K562 (cell line): Measurements from ENCODE around the gene GRIK3. TPM values are rescaled to one million over a fixed set of nuclear protein-coding genes. Genes with fewer than 3 reads are reported as not detected.
"Not testable (repeated sequence)": the region's sequence is repeated elsewhere in the genome, so short reads cannot be mapped to it uniquely, and the experiment has no call there.

ENCODE experiments used
- ATAC-seq: fragments of 200-7000 bp; cut with Tn5 transposase; 3 replicates; pipeline ENCODE4 v1.9.1; 2020; ENCODE audit warnings: moderate library complexity
- BruUV-seq: library from RNA; stranded (reverse); fragments of 400-500 nt; replicated peaks from 2 replicates; lab custom pipeline; 2021; lab: Mats Ljungman, UMichigan
- CTCF ChIA-PET: fragments of 300-600 bp; formaldehyde crosslinking; extraction: SDS; loops from one replicate; lab custom pipeline; 2021; ENCODE audit warnings: low intra/inter-chr PET ratio; lab: Yijun Ruan, JAX
- POLR2A ChIA-PET: fragments of 300-600, 350-650 bp; sonication (Branson Sonifier 250); formaldehyde crosslinking; extraction: SDS; loops from one replicate; lab custom pipeline; 2021; ENCODE audit warnings: antibody characterized with exemption, inconsistent platforms; lab: Yijun Ruan, JAX
- DNase-seq, 4 experiments: peaks; one replicate each; pipeline versions ENCODE4 v3.0.0 to v3.0.0-alpha.2; 2011 to 2018; ENCODE audit warnings: low spot score in 3 of 4, mixed read lengths in 3 of 4; ENCODE audit errors: extremely low read depth in 1 of 4
- FAIRE-seq: peaks from 2 replicates; lab custom pipeline; 2011; peaks lifted over from hg19 to GRCh38; lab: Jason Lieb, UNC
- H2AFZ ChIP-seq: 2 replicates; pipeline ENCODE4 v1.6.0; 2011; ENCODE audit warnings: low read depth, low read length, control low read depth, inconsistent platforms
- H3K27ac ChIP-seq: fragments of 200-600 bp; 3 replicates; pipeline ENCODE4 v1.8.0; 2011; ENCODE audit warnings: low read depth, mild to moderate bottlenecking, control low read depth, inconsistent platforms, low read length, moderate library complexity, mixed read lengths; ENCODE audit errors: extremely low read depth
- H3K27me3 ChIP-seq, 2 experiments: fragments of 300-600 bp in 1 of 2; 2 replicates in 1 of 2; 3 replicates in 1 of 2; pipeline versions ENCODE4 v1.6.0 to v1.8.0; 2011; ENCODE audit warnings: inconsistent platforms in 2 of 2, low read length in 2 of 2, mild to moderate bottlenecking in 1 of 2, mixed read lengths in 1 of 2, moderate library complexity in 1 of 2; ENCODE audit not compliant: control insufficient read depth in 2 of 2, insufficient read depth in 2 of 2
- H3K36me3 ChIP-seq: fragments of 300-600 bp; 3 replicates; pipeline ENCODE4 v1.8.0; 2011; ENCODE audit warnings: mild to moderate bottlenecking, low read length, inconsistent platforms; ENCODE audit not compliant: control insufficient read depth, insufficient read depth
- H3K4me1 ChIP-seq, 2 experiments: fragments of 200-600 bp in 1 of 2; replicated peaks in 1 of 2; 2 replicates in 1 of 2; 3 replicates in 1 of 2; pipeline versions ENCODE4 v1.5.1 to v1.8.0; 2011; ENCODE audit warnings: inconsistent platforms in 2 of 2, low read length in 2 of 2, mild to moderate bottlenecking in 1 of 2, mixed read lengths in 1 of 2, moderate library complexity in 1 of 2; ENCODE audit not compliant: control insufficient read depth in 2 of 2, insufficient read depth in 2 of 2
- H3K4me2 ChIP-seq: 2 replicates; pipeline ENCODE4 v1.6.1; 2011; ENCODE audit warnings: low read length, control low read depth, inconsistent platforms, mixed read lengths; ENCODE audit not compliant: insufficient read depth
- H3K4me3 ChIP-seq: fragments of 200-600 bp; sonication (generic), shearing (Covaris generic); 2 replicates; pipeline ENCODE4 v1.5.1; 2016; ENCODE audit warnings: control low read depth, inconsistent platforms
- H3K79me2 ChIP-seq: fragments of 200-600 bp; 3 replicates; pipeline ENCODE4 v1.8.0; 2011; ENCODE audit warnings: low read length, inconsistent platforms; ENCODE audit not compliant: control insufficient read depth, insufficient read depth
- H3K9ac ChIP-seq, 2 experiments: 2 replicates each; pipeline versions ENCODE4 v1.6.0 to v1.6.1; 2011; ENCODE audit warnings: low read depth in 2 of 2, low read length in 2 of 2, control low read depth in 1 of 2, inconsistent platforms in 1 of 2, mild to moderate bottlenecking in 1 of 2, mixed read lengths in 1 of 2; ENCODE audit not compliant: insufficient read depth in 1 of 2
- H3K9me1 ChIP-seq: one replicate; pipeline ENCODE4 v1.6.0; 2011; ENCODE audit warnings: inconsistent platforms, mild to moderate bottlenecking, low read length, moderate library complexity; ENCODE audit not compliant: control insufficient read depth, insufficient read depth
- H3K9me3 ChIP-seq: replicated peaks from 2 replicates; pipeline ENCODE4 v1.5.1; 2011; ENCODE audit warnings: low read depth, low read length, inconsistent platforms; ENCODE audit not compliant: control insufficient read depth, insufficient read depth
- H4K20me1 ChIP-seq: replicated peaks from 2 replicates; pipeline ENCODE4 v1.6.1; 2011; ENCODE audit warnings: low read length, inconsistent platforms, mixed read lengths; ENCODE audit not compliant: control insufficient read depth, insufficient read depth
- ATF7 ChIP-seq: fragments of 450-650 bp; IDR thresholded peaks from 2 replicates; pipeline ENCODE4 v1.7.1; 2014; ENCODE audit warnings: mild to moderate bottlenecking, moderate library complexity
- BCOR ChIP-seq: fragments of 450-650 bp; IDR thresholded peaks from 2 replicates; pipeline ENCODE4 v1.6.1; 2016
- CAMTA2 ChIP-seq: fragments of 250-450 bp; sonication (Bioruptor Pico); conservative IDR thresholded peaks from 2 replicates; pipeline ENCODE4 v1.5.1; 2022
- HDAC6 ChIP-seq: IDR thresholded peaks from 2 replicates; pipeline ENCODE4 v1.6.1; 2012; ENCODE audit warnings: low read depth, mild to moderate bottlenecking, control low read depth, inconsistent platforms, low read length, moderate library complexity
- MCM5 ChIP-seq: fragments of 450-650 bp; IDR thresholded peaks from 2 replicates; pipeline ENCODE4 v1.6.1; 2016; ENCODE audit warnings: low read depth
- MCM7 ChIP-seq, 2 experiments: fragments of 450-650 bp; IDR thresholded peaks; 2 replicates each; pipeline ENCODE4 v1.6.1; 2016 to 2018
- SRF ChIP-seq, 2 experiments: fragments of 250-450, 450-650 bp in 1 of 2; sonication (Bioruptor Pico) in 1 of 2; sonication (generic) in 1 of 2; formaldehyde crosslinking; IDR thresholded peaks; 2 replicates each; pipeline versions ENCODE4 v1.5.0 to v1.5.1; 2020 to 2022; ENCODE audit warnings: mild to moderate bottlenecking in 1 of 2, missing genetic modification reagents in 1 of 2
- USF1 ChIP-seq: sonication (generic); formaldehyde crosslinking; IDR thresholded peaks from 2 replicates; pipeline ENCODE4 v1.9.0; 2022; ENCODE audit warnings: mild to moderate bottlenecking, missing genetic modification reagents
- ZKSCAN8 ChIP-seq: fragments of 200-800 bp; sonication (Bioruptor generic); IDR thresholded peaks from 2 replicates; pipeline ENCODE4 v1.6.1; 2016; ENCODE audit warnings: missing genetic modification characterization, missing compliant biosample characterization
- ZNF217 ChIP-seq: sonication (generic); formaldehyde crosslinking; IDR thresholded peaks from 2 replicates; pipeline ENCODE4 v1.8.0; 2022; ENCODE audit warnings: mild to moderate bottlenecking, missing genetic modification reagents
- ZNF518B ChIP-seq: fragments of 250-450 bp; sonication (Bioruptor Pico); IDR thresholded peaks from 2 replicates; pipeline ENCODE4 v1.5.0; 2021; ENCODE audit warnings: mild to moderate bottlenecking, moderate library complexity
- ZNF584 ChIP-seq: fragments of 200-800 bp; sonication (Bioruptor generic); IDR thresholded peaks from 2 replicates; pipeline ENCODE4 v1.6.1; 2016; ENCODE audit warnings: low read depth, mild to moderate bottlenecking, missing genetic modification characterization, missing compliant biosample characterization
- WGBS: fragments of 100-300 bp; shearing (Covaris generic); methylation state at CpG from one replicate; pipeline ENCODE4 v1.1.6; 2016; ENCODE audit warnings: low coverage, mixed read lengths; ENCODE audit not compliant: insufficient coverage; ENCODE audit errors: missing lambda C conversion rate; 5-methylcytosine and 5-hydroxymethylcytosine counted together
- in situ Hi-C: fragments of 300-500 bp; cut with MboI; formaldehyde crosslinking; loops from 4 replicates; pipeline ENCODE4 v1.15.0; 2018; ENCODE audit warnings: inconsistent platforms, mixed read lengths
- intact Hi-C: fragments of 100-400 bp; cut with micrococcal nuclease; formaldehyde crosslinking; loops from 2 replicates; pipeline ENCODE4 v1.14.2; 2022
- polyA plus RNA-seq, 8 experiments: library from polyadenylated mRNA; depleted of rRNA in 4 of 8; stranded (reverse) in 5 of 8; unstranded in 3 of 8; fragments of >200 nt; fragmentation: Nextera tagmentation in 2 of 8; fragmentation: Illumina TruSeq in 1 of 8; extraction: Ambion mirVana in 2 of 8; extraction: Trizol in 1 of 8; gene quantifications; 2 replicates each; pipeline versions ENCODE4 v1.2.1 to v1.2.3, GENCODE V29; 2011 to 2014; ENCODE audit warnings: inconsistent platforms in 1 of 8, missing spikeins in 1 of 8
- total RNA-seq, 7 experiments: library from RNA; depleted of rRNA in 6 of 7; stranded (reverse); fragments of >200 nt in 6 of 7; fragmentation: Illumina TruSeq in 2 of 7; extraction: Trizol in 2 of 7; gene quantifications; 2 replicates each; pipeline versions ENCODE4 v1.2.1 to v1.2.3, GENCODE V29; 2011 to 2021; ENCODE audit warnings: low replicate concordance in 1 of 7

Gene GRIK3
- total and polyA plus RNA-seq, 9 of the 15 experiments (the other 6 are each of a cell fraction or from before 2014, with no cell fraction given), result not detected

GRCh38 chr1:36905941-36906340 lies 128.4 kb downstream of the GRIK3 start (continued):
- TF ChIP-seq CAMTA2 (CRISPR knock-in tag) (no peak), ZKSCAN8 (no peak), ATF7 (no peak), MCM7 (IDR thresholded peaks at IDR 0.05) (no peak), ZNF584 (CRISPR knock-in tag) (no peak)

GRCh38 chr1:36900128-36900527 lies 134.2 kb downstream of the GRIK3 start:
- no peak for DNase-seq
- H2AFZ ChIP-seq, result no peak overlapping the region
- no peaks in the 10 kb centered on the region for H3K4me1 ChIP-seq
- no peak overlapping the region for H3K27ac ChIP-seq
- no peak overlapping the region for H3K4me3 ChIP-seq
- WGBS, result 0% methylated on average over 1 of the region's 1 CpG
- no peaks in the 10 kb centered on the region for H3K36me3 ChIP-seq
- H3K27me3 ChIP-seq, result no peaks in the 10 kb centered on the region
- BruUV-seq, result no TSS peak
- no peaks in the 10 kb centered on the region for H4K20me1 ChIP-seq
- in situ Hi-C loops, result no loop called here
- no peaks in the 10 kb centered on the region for H3K9me3 ChIP-seq
- H3K9ac ChIP-seq, result no peak overlapping the region
- ChIA-PET POLR2A (interaction anchor here (0.7 kb wide), 1 partner anchor 74 kb away, joined by 3 read pairs; no protein-coding TSS in a partner anchor), CTCF (no interaction called here)
- no peak for ATAC-seq
- H3K79me2 ChIP-seq, result no peaks in the 10 kb centered on the region
- TF ChIP-seq MCM5 (no peak), ZNF217 (CRISPR knock-in tag) (no peak), SRF (CRISPR knock-in tag; IDR thresholded peaks at IDR 0.05) (no peak), BCOR (no peak), ZNF518B (CRISPR knock-in tag) (no peak), USF1 (CRISPR knock-in tag) (no peak), HDAC6 (no peak)
- intact Hi-C loops, result no loop called here
- H3K4me2 ChIP-seq, result no peak overlapping the region
- no peaks in the 10 kb centered on the region for H3K9me1 ChIP-seq
- no peak for FAIRE-seq

GRCh38 chr1:36897813-36898212 lies 136.5 kb downstream of the GRIK3 start:
- H3K27ac ChIP-seq, H3K36me3 ChIP-seq, H3K27me3 ChIP-seq, H2AFZ ChIP-seq, intact Hi-C loops, H3K4me2 ChIP-seq, DNase-seq, H3K4me1 ChIP-seq, H3K4me3 ChIP-seq, H3K9me1 ChIP-seq, H3K9ac ChIP-seq, FAIRE-seq, H3K9me3 ChIP-seq, H4K20me1 ChIP-seq, CTCF ChIA-PET, BruUV-seq, H3K79me2 ChIP-seq, ATAC-seq, in situ Hi-C loops: not testable (repeated sequence)
- POLR2A ChIA-PET, result interaction anchor here (0.6 kb wide), 1 partner anchor 261 kb away, joined by 3 read pairs; no protein-coding TSS in a partner anchor
